ENCODE data around the gene SLC37A4.

DNA sequence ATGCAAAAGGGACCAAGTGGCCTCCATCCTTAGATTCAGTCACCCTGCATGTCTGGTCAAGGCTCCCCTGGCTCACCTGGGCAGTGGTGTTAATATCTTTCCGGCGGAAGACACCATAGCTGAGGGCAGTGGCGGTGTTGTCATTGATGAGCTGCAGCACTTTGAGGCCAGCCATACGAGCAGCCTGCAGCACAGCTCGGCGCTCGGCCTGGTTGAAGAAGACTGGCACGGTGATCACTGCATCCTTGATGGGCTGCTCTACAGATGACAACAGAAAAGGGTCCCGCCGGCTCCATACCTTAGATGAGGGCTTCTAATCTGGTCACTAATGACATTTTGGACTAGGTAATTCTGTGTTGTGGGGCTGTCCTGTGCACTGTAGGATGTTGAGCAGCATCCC lies 23.7 kb upstream of the SLC37A4 start:
- TF ChIP-seq POLR2A (IDR thresholded peaks at IDR 0.05) (no peak), CTCF (IDR thresholded peaks at IDR 0.05) (no peak)

All from Peyer's patch (tissue), 4 donors.